NB4 (cell line): Measurements from ENCODE around the gene SRSF2.

Experiments
- MYC ChIP-seq: IDR thresholded peaks from 2 replicates; pipeline ENCODE4 v1.6.1; 2011; ENCODE audit warnings: low read depth, low read length
- POLR2A ChIP-seq: IDR thresholded peaks from 2 replicates; pipeline ENCODE4 v1.6.1; 2011; ENCODE audit warnings: mild to moderate bottlenecking; ENCODE audit not compliant: insufficient read length; ENCODE audit errors: extremely low read depth
- TF ChIP-seq, protein P1 (sequence below): IDR thresholded peaks from one replicate; pipeline ENCODE4 v1.5.1; 2012; ENCODE audit warnings: low read depth, low read length
- TF ChIP-seq, protein P2 (sequence below): IDR thresholded peaks from 2 replicates; pipeline ENCODE4 v1.6.1; 2011; ENCODE audit warnings: low read depth, low read length

DNA sequence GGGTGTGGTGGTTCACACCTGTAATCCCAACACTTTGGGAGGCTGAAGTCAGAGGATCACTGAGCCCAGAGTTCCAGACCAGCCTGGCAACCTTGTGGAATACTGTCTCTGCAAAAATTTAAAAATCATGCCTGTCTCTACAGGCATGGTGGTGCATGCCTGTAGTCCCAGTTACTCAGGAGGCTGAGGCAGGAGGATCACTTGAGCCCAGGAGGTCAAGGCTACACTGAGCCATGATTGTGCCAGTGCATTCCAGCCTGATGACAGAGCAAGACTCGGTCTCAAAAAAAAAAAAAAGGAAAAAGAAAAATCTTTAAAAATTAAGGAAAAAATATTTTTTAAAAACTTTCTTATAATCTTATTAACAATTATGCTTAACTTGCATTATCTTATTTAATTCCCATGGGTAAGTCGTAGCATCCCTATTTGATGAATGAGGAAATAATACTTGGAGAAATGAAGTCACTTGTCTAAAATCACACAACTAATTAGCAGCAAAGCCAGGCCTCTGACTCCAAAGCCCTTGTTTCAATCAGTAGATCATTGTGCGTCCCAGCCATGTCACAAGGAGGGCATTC, 14.4 kb upstream of the SRSF2 start:
- TF ChIP-seq, protein P1, sequence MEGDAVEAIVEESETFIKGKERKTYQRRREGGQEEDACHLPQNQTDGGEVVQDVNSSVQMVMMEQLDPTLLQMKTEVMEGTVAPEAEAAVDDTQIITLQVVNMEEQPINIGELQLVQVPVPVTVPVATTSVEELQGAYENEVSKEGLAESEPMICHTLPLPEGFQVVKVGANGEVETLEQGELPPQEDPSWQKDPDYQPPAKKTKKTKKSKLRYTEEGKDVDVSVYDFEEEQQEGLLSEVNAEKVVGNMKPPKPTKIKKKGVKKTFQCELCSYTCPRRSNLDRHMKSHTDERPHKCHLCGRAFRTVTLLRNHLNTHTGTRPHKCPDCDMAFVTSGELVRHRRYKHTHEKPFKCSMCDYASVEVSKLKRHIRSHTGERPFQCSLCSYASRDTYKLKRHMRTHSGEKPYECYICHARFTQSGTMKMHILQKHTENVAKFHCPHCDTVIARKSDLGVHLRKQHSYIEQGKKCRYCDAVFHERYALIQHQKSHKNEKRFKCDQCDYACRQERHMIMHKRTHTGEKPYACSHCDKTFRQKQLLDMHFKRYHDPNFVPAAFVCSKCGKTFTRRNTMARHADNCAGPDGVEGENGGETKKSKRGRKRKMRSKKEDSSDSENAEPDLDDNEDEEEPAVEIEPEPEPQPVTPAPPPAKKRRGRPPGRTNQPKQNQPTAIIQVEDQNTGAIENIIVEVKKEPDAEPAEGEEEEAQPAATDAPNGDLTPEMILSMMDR = no peak
- TF ChIP-seq POLR2A (no peak), MYC (no peak)
- TF ChIP-seq, protein P2, sequence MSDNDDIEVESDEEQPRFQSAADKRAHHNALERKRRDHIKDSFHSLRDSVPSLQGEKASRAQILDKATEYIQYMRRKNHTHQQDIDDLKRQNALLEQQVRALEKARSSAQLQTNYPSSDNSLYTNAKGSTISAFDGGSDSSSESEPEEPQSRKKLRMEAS = no peak
